GM12891 (cell line): Measurements from ENCODE around the gene KIF27.

ENCODE experiments used
- POLR2A ChIP-seq: IDR thresholded peaks from 2 replicates; pipeline ENCODE4 v1.6.1; 2011; ENCODE audit warnings: low read depth, low read length, control low read depth
- SPI1 ChIP-seq: IDR thresholded peaks from 2 replicates; pipeline ENCODE4 v1.6.1; 2011; ENCODE audit warnings: low read depth, low read length, control low read depth

DNA sequence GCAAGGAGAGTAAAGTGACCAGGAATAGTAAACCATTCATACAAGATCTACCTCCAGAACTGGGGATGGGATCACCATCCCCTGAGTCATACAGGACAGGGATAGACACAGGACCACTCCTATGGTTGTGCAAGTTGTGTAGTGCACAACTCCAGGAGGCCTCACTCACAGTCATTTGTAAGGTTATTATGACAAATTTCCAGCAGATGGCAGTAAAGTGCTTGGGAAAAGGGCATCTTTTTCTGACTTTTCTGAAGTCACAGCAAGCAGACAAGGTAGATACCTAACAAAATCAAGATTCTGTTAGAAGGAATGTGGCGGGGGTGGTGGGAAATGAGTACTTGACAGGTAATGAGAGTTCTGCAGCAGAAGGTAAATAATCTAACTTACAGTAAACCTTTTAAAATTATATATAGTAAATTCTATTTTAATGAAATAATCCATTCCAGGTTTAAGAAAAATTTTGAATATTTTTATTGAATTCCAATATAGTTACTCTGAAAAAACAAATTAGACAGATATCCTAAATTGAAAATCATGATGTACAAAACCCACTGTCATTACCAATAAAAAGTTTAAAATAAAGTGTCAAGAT is 16.7 kb upstream of the KIF27 start:
- TF ChIP-seq POLR2A (no peak), SPI1 (no peak)
